ENCODE results near the gene SDE2.
"Not testable (repeated sequence)": the region's sequence is repeated elsewhere in the genome, so short reads cannot be mapped to it uniquely, and the experiment has no call there.

The SDE2 gene

DNA sequence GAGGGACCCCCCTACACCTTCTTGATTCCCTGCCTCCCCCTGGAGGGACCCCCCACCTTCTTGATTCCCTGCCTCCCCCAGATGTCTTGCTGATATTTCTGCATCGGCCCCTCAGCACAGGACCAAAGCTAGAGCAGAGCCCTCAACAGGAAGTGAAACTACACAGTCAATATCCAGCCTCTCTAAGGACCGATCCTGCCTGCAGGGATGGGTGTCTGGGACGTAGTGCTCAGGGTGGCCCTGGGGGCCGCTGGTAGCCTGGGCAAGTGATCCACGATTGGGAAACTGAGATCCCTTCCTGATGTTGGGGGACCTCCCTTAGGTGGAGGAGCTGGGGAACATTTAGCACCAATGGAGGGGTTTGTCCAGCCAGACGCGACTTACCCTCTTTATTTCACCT lies 54.2 kb downstream of the SDE2 start:
- no peak for TF ChIP-seq CTCF (conservative IDR thresholded peaks at IDR 0.05)
- no peak overlapping the region for H3K27ac ChIP-seq

DNA sequence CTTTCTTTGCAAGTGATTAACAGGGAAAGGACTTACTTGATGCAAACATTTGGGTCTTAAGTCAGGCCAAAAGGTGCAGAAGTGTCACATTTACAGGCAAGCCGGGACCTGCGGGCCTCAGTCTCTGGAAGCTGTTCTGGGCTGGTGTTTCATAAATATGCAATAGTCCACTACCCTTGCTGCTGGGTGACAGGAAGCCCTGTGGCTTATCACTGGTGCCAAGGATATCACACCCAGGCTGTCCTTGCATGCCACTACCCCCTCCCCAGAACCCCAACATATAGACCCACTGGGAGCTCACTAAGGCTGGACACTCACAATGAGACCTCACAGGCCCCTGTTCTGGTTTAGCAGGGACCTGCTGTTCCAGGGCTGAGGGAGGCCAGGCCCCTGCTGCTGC lies 54.8 kb downstream of the SDE2 start:
- no peak for TF ChIP-seq CTCF (conservative IDR thresholded peaks at IDR 0.05)
- H3K27ac ChIP-seq = no peak overlapping the region

GRCh38 chr1:225943582-225943981 lies 55.6 kb downstream of the SDE2 start:
- no peak for TF ChIP-seq CTCF (conservative IDR thresholded peaks at IDR 0.05)
- no peak overlapping the region for H3K27ac ChIP-seq

DNA sequence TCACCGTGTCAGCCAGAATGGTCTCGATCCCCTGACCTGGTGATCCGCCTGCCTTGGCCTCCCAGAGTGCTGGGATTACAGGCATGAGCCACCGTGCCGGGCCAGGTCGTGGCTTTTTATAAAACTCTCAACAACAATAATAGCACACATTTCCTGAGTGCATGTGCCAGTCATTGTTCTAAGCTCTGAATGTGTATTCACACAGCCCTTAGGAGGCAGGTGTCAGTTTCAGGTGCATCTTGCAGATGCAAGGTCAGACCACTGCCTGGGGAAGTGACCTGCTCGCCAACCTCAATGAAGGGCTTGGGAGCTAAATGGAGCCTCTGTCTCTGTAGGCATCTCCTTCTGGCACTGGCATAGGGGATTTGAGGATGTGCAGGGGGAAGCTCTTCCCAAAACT lies 56.6 kb downstream of the SDE2 start:
- no peak for TF ChIP-seq CTCF (conservative IDR thresholded peaks at IDR 0.05)
- no peak overlapping the region for H3K27ac ChIP-seq

GRCh38 chr1:225941942-225942222 lies 57.3 kb downstream of the SDE2 start:
- TF ChIP-seq CTCF (conservative IDR thresholded peaks at IDR 0.05) = no peak
- H3K27ac ChIP-seq = no peak overlapping the region

DNA sequence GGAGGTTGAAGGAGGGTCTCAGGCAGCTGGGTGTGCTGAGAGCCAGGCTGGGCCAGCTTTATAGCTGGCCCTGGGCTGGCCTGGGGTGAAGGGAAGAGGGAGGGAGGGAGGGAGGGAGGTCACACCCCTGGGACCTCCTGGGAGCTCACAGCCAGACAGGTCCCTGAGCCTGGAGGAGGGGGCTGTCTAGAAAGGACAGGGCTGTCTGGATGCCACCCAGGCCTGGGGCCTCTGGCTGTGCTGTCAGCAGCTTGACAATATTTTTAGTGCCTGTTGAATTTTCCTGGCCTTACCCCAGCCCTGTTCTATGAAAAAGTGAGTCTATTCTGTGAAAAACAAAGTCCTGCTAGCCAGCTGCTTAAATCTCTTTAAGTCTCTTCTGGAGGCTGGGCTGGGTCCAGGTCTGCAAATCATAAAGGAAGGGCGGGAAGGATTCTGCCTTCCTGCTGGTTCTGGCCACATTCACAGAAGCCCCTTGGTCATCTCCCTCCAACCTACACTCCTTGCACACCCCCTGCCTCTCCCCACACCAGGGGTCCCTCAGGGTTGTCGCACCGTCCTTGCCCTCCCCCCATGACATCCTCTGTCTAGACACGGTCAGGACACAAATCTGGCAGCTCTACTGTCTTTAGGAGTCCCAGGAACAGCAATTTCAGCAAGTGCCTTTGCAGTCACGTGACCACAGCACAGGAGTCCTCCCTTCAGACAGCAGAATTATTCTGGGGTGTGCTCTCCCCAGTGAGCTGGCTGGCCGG lies 57.8 kb downstream of the SDE2 start, which contains the start of gene LEFTY2:
Gene LEFTY2 (minus strand): TSS at position 34 of the 755 bp plus-strand sequence. CDS start 80 bp downstream, outside the sequence.
- no peak within 1 kb of the TSS for H3K27ac ChIP-seq
- no peak for TF ChIP-seq CTCF (conservative IDR thresholded peaks at IDR 0.05)

- TF ChIP-seq CTCF (conservative IDR thresholded peaks at IDR 0.05) = no peak
- H3K27ac ChIP-seq = no peak overlapping the region
Measured at GRCh38 chr1:225940385-225941151, 58.6 kb downstream of the SDE2 start.

- not testable (repeated sequence) for H3K27ac ChIP-seq
Measured at GRCh38 chr1:225939939-225940310, 59.2 kb downstream of the SDE2 start.

GRCh38 chr1:225939097-225939938 lies 59.8 kb downstream of the SDE2 start:
- H3K27ac ChIP-seq = not testable (repeated sequence)
